H1 (cell line): ENCODE results near the gene PDGFA. TPM values are rescaled to one million over a fixed set of nuclear protein-coding genes. Genes with fewer than 3 reads are reported as not detected.

Experiments
- CTCF ChIA-PET: fragments of 300-600 bp; sonication (Branson Sonifier 250); formaldehyde crosslinking; loops from one replicate; lab custom pipeline; 2021; ENCODE audit not compliant: partially characterized antibody; lab: Charles Lee
- POLR2A ChIA-PET: fragments of 300-600 bp; sonication (Branson Sonifier 250); formaldehyde crosslinking; loops from one replicate; lab custom pipeline; 2021; ENCODE audit warnings: inconsistent platforms; ENCODE audit not compliant: partially characterized antibody; lab: Charles Lee
- DNase-seq, 2 experiments: peaks; one replicate each; pipeline versions ENCODE4 v3.0.0 to v3.0.0-alpha.2; 2010 to 2022; ENCODE audit warnings: low spot score in 2 of 2, low read depth in 1 of 2, mixed read lengths in 1 of 2
- FAIRE-seq: peaks from 2 replicates; lab custom pipeline; 2011; peaks lifted over from hg19 to GRCh38; lab: Jason Lieb, UNC
- H2AFZ ChIP-seq: 2 replicates; pipeline ENCODE4 v1.8.1; 2012; ENCODE audit warnings: low read length, inconsistent platforms
- H2AK5ac ChIP-seq: 2 replicates; pipeline ENCODE4 v1.6.1; 2013; ENCODE audit warnings: low read depth, low read length
- H2BK120ac ChIP-seq: replicated peaks from 2 replicates; pipeline ENCODE3; 2013; ENCODE audit warnings: low read depth, low read length, inconsistent platforms
- H2BK12ac ChIP-seq: 2 replicates; pipeline ENCODE4 v1.6.1; 2013; ENCODE audit warnings: low read depth, low read length
- H2BK15ac ChIP-seq: 2 replicates; pipeline ENCODE4 v1.6.1; 2013; ENCODE audit warnings: low read length
- H2BK20ac ChIP-seq: 2 replicates; pipeline ENCODE4 v1.6.1; 2013; ENCODE audit warnings: low read length
- H2BK5ac ChIP-seq: 2 replicates; pipeline ENCODE4 v1.6.1; 2013; ENCODE audit warnings: low read depth, low read length
- H3K14ac ChIP-seq: 2 replicates; pipeline ENCODE4 v1.6.1; 2013; ENCODE audit warnings: inconsistent platforms; ENCODE audit not compliant: insufficient read length
- H3K18ac ChIP-seq: 2 replicates; pipeline ENCODE4 v1.6.1; 2013; ENCODE audit warnings: low read length; ENCODE audit errors: extremely low read depth
- H3K23ac ChIP-seq: 2 replicates; pipeline ENCODE4 v1.6.1; 2013; ENCODE audit warnings: inconsistent platforms; ENCODE audit not compliant: insufficient read length
- H3K23me2 ChIP-seq: 2 replicates; pipeline ENCODE4 v1.6.1; 2013; ENCODE audit warnings: low read depth, low read length
- H3K27ac ChIP-seq: 2 replicates; pipeline ENCODE4 v1.6.1; 2011; ENCODE audit warnings: low read depth, low read length, inconsistent platforms
- H3K27me3 ChIP-seq, 4 experiments: replicated peaks in 1 of 4; 1 replicate in 1 of 4; 2 replicates in 3 of 4; pipeline versions ENCODE4 v1.6.1 to v1.8.1; 2011 to 2013; ENCODE audit warnings: low read length in 3 of 4, mild to moderate bottlenecking in 3 of 4, inconsistent platforms in 2 of 4, mixed read lengths in 2 of 4, moderate library complexity in 1 of 4; ENCODE audit not compliant: control insufficient read depth in 3 of 4, insufficient read depth in 3 of 4; ENCODE audit errors: extremely low read depth in 1 of 4
- H3K36me3 ChIP-seq, 4 experiments: 2 replicates each; pipeline versions ENCODE4 v1.6.1 to v1.8.1; 2011 to 2013; ENCODE audit warnings: mild to moderate bottlenecking in 4 of 4, low read length in 3 of 4, moderate library complexity in 2 of 4, control low read depth in 1 of 4, inconsistent platforms in 1 of 4; ENCODE audit not compliant: insufficient read depth in 4 of 4, control insufficient read depth in 2 of 4
- H3K4ac ChIP-seq: replicated peaks from 2 replicates; pipeline ENCODE3; 2013; ENCODE audit warnings: low read length, low read depth, mixed read lengths, inconsistent platforms; ENCODE audit not compliant: insufficient read length
- H3K4me1 ChIP-seq, 4 experiments: replicated peaks in 1 of 4; 1 replicate in 1 of 4; 2 replicates in 3 of 4; pipeline versions ENCODE4 v1.6.1 to v1.8.1; 2011 to 2013; ENCODE audit warnings: low read length in 3 of 4, inconsistent platforms in 2 of 4, mixed read lengths in 1 of 4; ENCODE audit not compliant: insufficient read depth in 4 of 4, control insufficient read depth in 3 of 4
- H3K4me2 ChIP-seq, 2 experiments: 2 replicates each; pipeline versions ENCODE4 v1.6.1 to v1.8.1; 2011 to 2013; ENCODE audit warnings: low read depth in 2 of 2, low read length in 2 of 2, control low read depth in 1 of 2, inconsistent platforms in 1 of 2, mild to moderate bottlenecking in 1 of 2; ENCODE audit not compliant: insufficient read depth in 1 of 2
- H3K4me3 ChIP-seq, 4 experiments: fragments of 200-600, 300-600 bp in 1 of 4; sonication (generic), shearing (Covaris generic), sonication (Bioruptor Twin) in 1 of 4; 2 replicates each; pipeline versions ENCODE4 v1.5.1 to v1.8.1; 2011 to 2016; ENCODE audit warnings: low read length in 4 of 4, low read depth in 3 of 4, control low read depth in 2 of 4, inconsistent platforms in 2 of 4, mild to moderate bottlenecking in 2 of 4, mixed read lengths in 1 of 4, moderate library complexity in 1 of 4; ENCODE audit not compliant: insufficient read depth in 2 of 4; ENCODE audit errors: extremely low read depth in 1 of 4
- H3K56ac ChIP-seq: replicated peaks from 2 replicates; pipeline ENCODE3; 2013; ENCODE audit warnings: low read depth, mild to moderate bottlenecking, mixed read lengths, low read length, inconsistent platforms; ENCODE audit not compliant: insufficient read length
- H3K79me1 ChIP-seq: 2 replicates; pipeline ENCODE4 v1.6.1; 2013; ENCODE audit warnings: low read depth, low read length, control low read depth
- H3K79me2 ChIP-seq, 2 experiments: 2 replicates each; pipeline versions ENCODE4 v1.6.1 to v1.8.1; 2012 to 2013; ENCODE audit warnings: low read length in 2 of 2, mild to moderate bottlenecking in 2 of 2, inconsistent platforms in 1 of 2; ENCODE audit not compliant: insufficient read depth in 2 of 2, control insufficient read depth in 1 of 2
- H3K9ac ChIP-seq, 4 experiments: replicated peaks in 1 of 4; 1 replicate in 1 of 4; 2 replicates in 3 of 4; pipeline versions ENCODE4 v1.6.1 to v1.8.1; 2011 to 2013; ENCODE audit warnings: low read depth in 3 of 4, low read length in 3 of 4, control low read depth in 2 of 4, mild to moderate bottlenecking in 2 of 4, moderate library complexity in 2 of 4, inconsistent platforms in 1 of 4; ENCODE audit errors: extremely low read depth in 1 of 4
- H3K9me3 ChIP-seq, 2 experiments: 2 replicates each; pipeline versions ENCODE4 v1.6.1 to v1.8.1; 2012 to 2013; ENCODE audit warnings: mild to moderate bottlenecking in 2 of 2, moderate library complexity in 2 of 2, control low read depth in 1 of 2, inconsistent platforms in 1 of 2, low read depth in 1 of 2, low read length in 1 of 2, mixed read lengths in 1 of 2; ENCODE audit not compliant: insufficient read depth in 2 of 2
- H4K20me1 ChIP-seq, 2 experiments: replicated peaks in 1 of 2; 2 replicates each; pipeline versions ENCODE3 to v1.8.1; 2011 to 2013; ENCODE audit warnings: inconsistent platforms in 2 of 2, low read length in 2 of 2, mild to moderate bottlenecking in 1 of 2; ENCODE audit not compliant: insufficient read depth in 2 of 2, control insufficient read depth in 1 of 2
- H4K5ac ChIP-seq: 2 replicates; pipeline ENCODE4 v1.6.1; 2013; ENCODE audit warnings: low read length, low read depth, mixed read lengths, inconsistent platforms; ENCODE audit not compliant: insufficient read length
- H4K8ac ChIP-seq: 2 replicates; pipeline ENCODE4 v1.8.0; 2013; ENCODE audit warnings: mild to moderate bottlenecking, moderate library complexity, low read length, inconsistent platforms; ENCODE audit not compliant: insufficient read depth; ENCODE audit errors: extremely low read depth
- H4K91ac ChIP-seq: replicated peaks from 2 replicates; pipeline ENCODE3; 2013; ENCODE audit warnings: low read length, mixed read lengths, inconsistent platforms; ENCODE audit not compliant: insufficient read length
- ASH2L ChIP-seq: fragments of 200-600, 300-600 bp; sonication (generic); IDR thresholded peaks from one replicate; pipeline ENCODE4 v1.7.1; 2017; ENCODE audit warnings: low read length
- CREB1 ChIP-seq: IDR thresholded peaks from 2 replicates; pipeline ENCODE4 v1.6.1; 2012; ENCODE audit warnings: inconsistent platforms
- CTBP2 ChIP-seq: IDR thresholded peaks from 2 replicates; pipeline ENCODE4 v1.7.0; 2011; ENCODE audit warnings: borderline replicate concordance, mild to moderate bottlenecking, moderate library complexity, mixed read lengths, low read length; ENCODE audit not compliant: insufficient read depth, insufficient read length
- EZH2 ChIP-seq: fragments of 200-600 bp; sonication (generic); IDR thresholded peaks from 2 replicates; pipeline ENCODE4 v1.7.1; 2012; ENCODE audit warnings: low read depth, mild to moderate bottlenecking, moderate library complexity, low read length, inconsistent platforms; ENCODE audit not compliant: severe bottlenecking
- KDM1A ChIP-seq: fragments of 200-600, 300-600 bp; sonication (generic); IDR thresholded peaks from 2 replicates; pipeline ENCODE4 v1.7.1; 2016; ENCODE audit warnings: mild to moderate bottlenecking, low read length, borderline replicate concordance
- NANOG ChIP-seq: IDR thresholded peaks from 2 replicates; pipeline ENCODE4 v1.6.1; 2011; ENCODE audit warnings: low read length, low read depth, mild to moderate bottlenecking, inconsistent platforms; ENCODE audit not compliant: insufficient read depth, poor library complexity, severe bottlenecking
- POLR2A ChIP-seq, 2 experiments: IDR thresholded peaks; 1 replicate in 1 of 2; 2 replicates in 1 of 2; pipeline ENCODE4 v1.6.1; 2011; ENCODE audit warnings: low read depth in 2 of 2, low read length in 2 of 2, mild to moderate bottlenecking in 2 of 2; ENCODE audit errors: control extremely low read depth in 1 of 2
- SIRT6 ChIP-seq: IDR thresholded peaks from one replicate; pipeline ENCODE4 v1.7.1; 2012; ENCODE audit warnings: low read length, inconsistent platforms
- YY1 ChIP-seq: IDR thresholded peaks from 2 replicates; pipeline ENCODE4 v1.6.1; 2011; ENCODE audit warnings: low read depth, mild to moderate bottlenecking, low read length
- WGBS, 2 experiments: shearing (Covaris generic) in 1 of 2; methylation state at CpG; one replicate each; pipeline versions ENCODE4 v1.1.6 to v1.1.7; 2013 to 2015; ENCODE audit warnings: low lambda C conversion rate in 2 of 2, mixed read lengths in 2 of 2, inconsistent platforms in 1 of 2, low coverage in 1 of 2, missing lambda C conversion rate in 1 of 2; ENCODE audit not compliant: insufficient replicate concordance in 2 of 2, insufficient coverage in 1 of 2, insufficient read length in 1 of 2; ENCODE audit errors: extremely low coverage in 1 of 2, missing lambda C conversion rate in 1 of 2; 5-methylcytosine and 5-hydroxymethylcytosine counted together
- polyA plus RNA-seq, 7 experiments: library from polyadenylated mRNA; depleted of rRNA in 3 of 7; stranded (reverse) in 5 of 7; unstranded in 2 of 7; fragments of >200 nt in 5 of 7; fragments of 200-250 nt in 2 of 7; gene quantifications; 1 replicate in 5 of 7; 2 replicates in 1 of 7; 4 replicates in 1 of 7; pipeline versions ENCODE4 v1.2.1 to v1.2.3, GENCODE V29; 2011 to 2013; ENCODE audit warnings: missing spikeins in 2 of 7, mixed read lengths in 2 of 7
- total RNA-seq: library from RNA; stranded (reverse); fragmentation: NEBNext Ultra II Directional; extraction: Animal tissue kit (Norgen Biotek cat#: 25700); gene quantifications from 2 replicates; pipeline ENCODE4 v1.2.1, GENCODE V29; 2021
- TF ChIP-seq, protein P1 (sequence below): IDR thresholded peaks from 2 replicates; pipeline ENCODE4 v1.6.1; 2012; ENCODE audit warnings: inconsistent platforms

Gene PDGFA
- total and polyA plus RNA-seq, 2 of the 8 experiments (the other 6 are each of a cell fraction or from before 2014, with no cell fraction given), result 21.1 to 43.0 TPM

DNA sequence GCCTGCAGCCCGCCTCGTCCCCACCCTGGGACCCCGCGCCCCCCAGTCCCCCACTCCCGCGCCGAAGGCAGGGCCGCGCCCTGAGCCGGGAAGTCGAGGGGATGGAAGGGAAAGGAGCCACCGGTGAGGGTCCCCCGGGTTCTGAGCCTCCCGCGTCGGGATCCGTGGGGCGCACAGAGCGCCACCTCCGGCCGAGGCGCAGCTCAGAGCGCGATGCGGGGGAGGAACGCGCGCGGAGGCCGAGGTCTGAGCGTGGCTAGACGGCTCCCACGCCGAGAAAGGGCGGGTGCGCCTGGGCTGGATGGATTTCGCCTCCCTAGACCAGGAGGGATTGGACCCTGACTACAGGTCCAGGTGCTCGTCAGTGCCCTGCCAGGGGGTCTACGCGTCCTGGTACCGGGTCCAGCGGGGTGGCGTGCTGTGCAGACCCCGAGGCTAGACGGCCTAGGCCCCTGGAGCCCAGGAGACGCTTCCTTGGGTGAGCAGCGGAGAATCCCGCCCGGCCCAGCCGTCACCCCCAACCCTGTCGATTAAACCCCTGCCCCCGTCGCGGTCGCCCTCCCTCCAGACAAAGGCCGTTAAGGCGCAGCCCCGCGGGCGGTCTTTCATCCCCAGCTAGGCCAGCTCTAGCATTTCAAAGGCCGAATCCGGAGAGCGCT lies 986 bp upstream of the PDGFA start:
- peak overlapping the region; percentile 61 to 77 for H3K4me2 ChIP-seq
- H3K4ac ChIP-seq, result peak overlapping the region; percentile 91
- H3K36me3 ChIP-seq, result no peaks in the 10 kb centered on the region; a peak in 1 of 8 replicates
- H3K14ac ChIP-seq, result no peak overlapping the region
- H2BK5ac ChIP-seq, result peak overlapping the region; percentile 93; the same call in 1 of the 2 replicates
- FAIRE-seq, result no peak
- ChIA-PET POLR2A (interaction anchor here (0.6 to 1.9 kb wide), 6 partner anchors 9 to 145 kb away, joined by 3 to 4 read pairs (median 4); no protein-coding TSS in a partner anchor), CTCF (interaction anchor here (0.8 to 1.4 kb wide), 3 partner anchors 140 to 199 kb away, joined by 3 to 4 read pairs (median 3); no protein-coding TSS in a partner anchor)
- no peak overlapping the region for H3K56ac ChIP-seq
- peak overlapping the region; percentile 97; the same call in 1 of the 2 replicates for H2BK12ac ChIP-seq
- DNase-seq, result peak in 1 of 2 experiments; percentile 77
- H3K4me3 ChIP-seq, result peak overlapping the region; percentile 35 to 63 (median 48)
- peak overlapping the region; percentile 90 for H4K91ac ChIP-seq
- peaks cover 0 to 5% of the 10 kb centered on the region in 2 experiments for H4K20me1 ChIP-seq
- H3K79me2 ChIP-seq, result peaks cover 0 to 19% of the 10 kb centered on the region in 2 experiments; a peak in 3 of 4 replicates
- no peaks in the 10 kb centered on the region for H3K79me1 ChIP-seq
- peak overlapping the region; percentile 81; the same call in 1 of the 2 replicates for H2BK15ac ChIP-seq
- no peak overlapping the region for H3K27ac ChIP-seq
- peak overlapping the region; percentile 78 for H2BK120ac ChIP-seq
- no peak overlapping the region; the same call in 1 of the 2 replicates for H4K8ac ChIP-seq
- H2BK20ac ChIP-seq, result peak overlapping the region; percentile 72; the same call in 1 of the 2 replicates
- H3K18ac ChIP-seq, result peak overlapping the region; percentile 78
- WGBS, 2 experiments, result 3% methylated on average over 29 of the region's 63 CpGs; no CpG with 5 or more reads in 1 of the 2 experiments
- peaks cover 0 to 20% (median 9%) of the 10 kb centered on the region in 4 experiments; a peak in 5 of 7 replicates for H3K4me1 ChIP-seq
- H3K9me3 ChIP-seq, result no peaks in the 10 kb centered on the region
- peak overlapping the region; percentile 19 for H4K5ac ChIP-seq
- peaks cover 31% of the 10 kb centered on the region for H3K23me2 ChIP-seq
- no peak overlapping the region for H2AK5ac ChIP-seq
- peaks cover 25 to 47% (median 33%) of the 10 kb centered on the region in 4 experiments for H3K27me3 ChIP-seq
- H3K9ac ChIP-seq, result no peak overlapping the region
- no peak overlapping the region for H3K23ac ChIP-seq
- H2AFZ ChIP-seq, result no peak overlapping the region
- no peak for TF ChIP-seq KDM1A
- TF ChIP-seq CREB1, result 0 out of 2 replicates have a peak, but pooled peaks have one; percentile 7
- TF ChIP-seq CTBP2, result peak; percentile 16
- TF ChIP-seq, protein P1, sequence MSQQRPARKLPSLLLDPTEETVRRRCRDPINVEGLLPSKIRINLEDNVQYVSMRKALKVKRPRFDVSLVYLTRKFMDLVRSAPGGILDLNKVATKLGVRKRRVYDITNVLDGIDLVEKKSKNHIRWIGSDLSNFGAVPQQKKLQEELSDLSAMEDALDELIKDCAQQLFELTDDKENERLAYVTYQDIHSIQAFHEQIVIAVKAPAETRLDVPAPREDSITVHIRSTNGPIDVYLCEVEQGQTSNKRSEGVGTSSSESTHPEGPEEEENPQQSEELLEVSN, result 0 out of 2 replicates have a peak, but pooled peaks have one; percentile 11
- no peak for TF ChIP-seq YY1
- TF ChIP-seq SIRT6, result no peak
- peak; percentile 59 for TF ChIP-seq ASH2L
- TF ChIP-seq EZH2, result no peak
- no peak for TF ChIP-seq POLR2A (IDR thresholded peaks at IDR 0.05; ENCODE audit: control extremely low read depth in 1 of 2, low read depth in 2 of 2, low read length in 2 of 2)
- TF ChIP-seq NANOG, result no peak
